ENCODE measurements around the gene CD177.
"Not testable (repeated sequence)": the region's sequence is repeated elsewhere in the genome, so short reads cannot be mapped to it uniquely, and the experiment has no call there.

CD177 gene

GRCh38 chr19:43336508-43336907 is 17.0 kb upstream of the CD177 start:
- H3K9ac ChIP-seq (ENCODE audit: low read depth, low read length); H3K27me3 ChIP-seq (ENCODE audit: control insufficient read depth, insufficient read depth, low read length); H3K4me2 ChIP-seq (ENCODE audit: low read length); H3K36me3 ChIP-seq (ENCODE audit: insufficient read depth, low read length); H3K4me1 ChIP-seq (ENCODE audit: control insufficient read depth, insufficient read depth, low read length); H3K4me3 ChIP-seq (ENCODE audit: low read length); H3K9me3 ChIP-seq (replicated peaks; ENCODE audit: low read length): not testable (repeated sequence)

- Histone ChIP-seq H3K36me3 (ENCODE audit: insufficient read depth, low read length) (no peaks in the 10 kb centered on the region), H3K27me3 (ENCODE audit: control insufficient read depth, insufficient read depth, low read length) (peaks cover 5% of the 10 kb centered on the region), H3K9me3 (replicated peaks; ENCODE audit: low read length) (no peaks in the 10 kb centered on the region), H3K4me2 (ENCODE audit: low read length) (no peak overlapping the region), H3K9ac (ENCODE audit: low read depth, low read length) (no peak overlapping the region), H3K4me1 (ENCODE audit: control insufficient read depth, insufficient read depth, low read length) (no peaks in the 10 kb centered on the region), H3K4me3 (ENCODE audit: low read length) (no peak overlapping the region)
These were observed 15.7 kb upstream of the CD177 start for GRCh38 chr19:43337737-43338136.

GRCh38 chr19:43338530-43338929 is 15.0 kb upstream of the CD177 start:
- no peaks in the 10 kb centered on the region for H3K9me3 ChIP-seq (replicated peaks; ENCODE audit: low read length)
- no peaks in the 10 kb centered on the region for H3K4me1 ChIP-seq (ENCODE audit: control insufficient read depth, insufficient read depth, low read length)
- no peaks in the 10 kb centered on the region for H3K36me3 ChIP-seq (ENCODE audit: insufficient read depth, low read length)
- H3K27me3 ChIP-seq (ENCODE audit: control insufficient read depth, insufficient read depth, low read length): peaks cover 5% of the 10 kb centered on the region
- no peak overlapping the region for H3K4me2 ChIP-seq (ENCODE audit: low read length)
- no peak overlapping the region for H3K9ac ChIP-seq (ENCODE audit: low read depth, low read length)
- no peak overlapping the region for H3K4me3 ChIP-seq (ENCODE audit: low read length)

- H3K9me3 ChIP-seq (replicated peaks; ENCODE audit: low read length); H3K27me3 ChIP-seq (ENCODE audit: control insufficient read depth, insufficient read depth, low read length); H3K4me3 ChIP-seq (ENCODE audit: low read length); H3K9ac ChIP-seq (ENCODE audit: low read depth, low read length); H3K36me3 ChIP-seq (ENCODE audit: insufficient read depth, low read length); H3K4me1 ChIP-seq (ENCODE audit: control insufficient read depth, insufficient read depth, low read length); H3K4me2 ChIP-seq (ENCODE audit: low read length): not testable (repeated sequence)
These were observed 14.1 kb upstream of the CD177 start for GRCh38 chr19:43339243-43339930.

- H3K9me3 ChIP-seq (replicated peaks; ENCODE audit: low read length); H3K27me3 ChIP-seq (ENCODE audit: control insufficient read depth, insufficient read depth, low read length); H3K36me3 ChIP-seq (ENCODE audit: insufficient read depth, low read length); H3K4me3 ChIP-seq (ENCODE audit: low read length); H3K4me1 ChIP-seq (ENCODE audit: control insufficient read depth, insufficient read depth, low read length); H3K9ac ChIP-seq (ENCODE audit: low read depth, low read length); H3K4me2 ChIP-seq (ENCODE audit: low read length): not testable (repeated sequence)
These were observed 13.4 kb upstream of the CD177 start for GRCh38 chr19:43340101-43340500.

- H3K9me3 ChIP-seq (replicated peaks; ENCODE audit: low read length); H3K4me1 ChIP-seq (ENCODE audit: control insufficient read depth, insufficient read depth, low read length); H3K36me3 ChIP-seq (ENCODE audit: insufficient read depth, low read length); H3K27me3 ChIP-seq (ENCODE audit: control insufficient read depth, insufficient read depth, low read length); H3K4me2 ChIP-seq (ENCODE audit: low read length); H3K4me3 ChIP-seq (ENCODE audit: low read length); H3K9ac ChIP-seq (ENCODE audit: low read depth, low read length): not testable (repeated sequence)
These were observed 12.4 kb upstream of the CD177 start for GRCh38 chr19:43341098-43341497.

GRCh38 chr19:43342104-43342503 is 11.4 kb upstream of the CD177 start:
- H3K4me3 ChIP-seq (ENCODE audit: low read length); H3K9me3 ChIP-seq (replicated peaks; ENCODE audit: low read length); H3K27me3 ChIP-seq (ENCODE audit: control insufficient read depth, insufficient read depth, low read length); H3K4me1 ChIP-seq (ENCODE audit: control insufficient read depth, insufficient read depth, low read length); H3K4me2 ChIP-seq (ENCODE audit: low read length); H3K36me3 ChIP-seq (ENCODE audit: insufficient read depth, low read length); H3K9ac ChIP-seq (ENCODE audit: low read depth, low read length): not testable (repeated sequence)

GRCh38 chr19:43344347-43344925 is 9.1 kb upstream of the CD177 start:
- not testable (repeated sequence) for H3K4me1 ChIP-seq (ENCODE audit: control insufficient read depth, insufficient read depth, low read length); H3K27me3 ChIP-seq (ENCODE audit: control insufficient read depth, insufficient read depth, low read length); H3K9ac ChIP-seq (ENCODE audit: low read depth, low read length); H3K4me2 ChIP-seq (ENCODE audit: low read length); H3K4me3 ChIP-seq (ENCODE audit: low read length); H3K36me3 ChIP-seq (ENCODE audit: insufficient read depth, low read length); H3K9me3 ChIP-seq (replicated peaks; ENCODE audit: low read length)

GRCh38 chr19:43349813-43350212 is 3.7 kb upstream of the CD177 start:
- H3K36me3 ChIP-seq (ENCODE audit: insufficient read depth, low read length); H3K9me3 ChIP-seq (replicated peaks; ENCODE audit: low read length); H3K9ac ChIP-seq (ENCODE audit: low read depth, low read length); H3K4me3 ChIP-seq (ENCODE audit: low read length); H3K4me2 ChIP-seq (ENCODE audit: low read length); H3K4me1 ChIP-seq (ENCODE audit: control insufficient read depth, insufficient read depth, low read length): not testable (repeated sequence)
- peaks cover 14% of the 10 kb centered on the region for H3K27me3 ChIP-seq (ENCODE audit: control insufficient read depth, insufficient read depth, low read length)

GRCh38 chr19:43351998-43352746 is 1.3 kb upstream of the CD177 start:
- Histone ChIP-seq H3K4me2 (ENCODE audit: low read length) (no peak overlapping the region), H3K27me3 (ENCODE audit: control insufficient read depth, insufficient read depth, low read length) (peaks cover 14% of the 10 kb centered on the region), H3K36me3 (ENCODE audit: insufficient read depth, low read length) (no peaks in the 10 kb centered on the region), H3K9me3 (replicated peaks; ENCODE audit: low read length) (no peaks in the 10 kb centered on the region), H3K4me1 (ENCODE audit: control insufficient read depth, insufficient read depth, low read length) (no peaks in the 10 kb centered on the region), H3K4me3 (ENCODE audit: low read length) (no peak overlapping the region), H3K9ac (ENCODE audit: low read depth, low read length) (no peak overlapping the region)

GRCh38 chr19:43354305-43354627 is 780 bp downstream of the CD177 start:
- no peaks in the 10 kb centered on the region for H3K9me3 ChIP-seq (replicated peaks; ENCODE audit: low read length)
- no peak overlapping the region for H3K9ac ChIP-seq (ENCODE audit: low read depth, low read length)
- no peak overlapping the region for H3K4me2 ChIP-seq (ENCODE audit: low read length)
- no peaks in the 10 kb centered on the region for H3K36me3 ChIP-seq (ENCODE audit: insufficient read depth, low read length)
- H3K27me3 ChIP-seq (ENCODE audit: control insufficient read depth, insufficient read depth, low read length): peaks cover 14% of the 10 kb centered on the region
- H3K4me3 ChIP-seq (ENCODE audit: low read length): no peak overlapping the region
- H3K4me1 ChIP-seq (ENCODE audit: control insufficient read depth, insufficient read depth, low read length): no peaks in the 10 kb centered on the region

GRCh38 chr19:43356749-43357148 is 3.3 kb downstream of the CD177 start:
- H3K4me1 ChIP-seq (ENCODE audit: control insufficient read depth, insufficient read depth, low read length); H3K36me3 ChIP-seq (ENCODE audit: insufficient read depth, low read length); H3K9me3 ChIP-seq (replicated peaks; ENCODE audit: low read length); H3K9ac ChIP-seq (ENCODE audit: low read depth, low read length); H3K4me3 ChIP-seq (ENCODE audit: low read length); H3K4me2 ChIP-seq (ENCODE audit: low read length): not testable (repeated sequence)
- H3K27me3 ChIP-seq (ENCODE audit: control insufficient read depth, insufficient read depth, low read length): peaks cover 18% of the 10 kb centered on the region
